Panc1 (cell line): ENCODE results near the gene TARS2.

Source experiments
- CTCF ChIP-seq: fragments of 450-650 bp; IDR thresholded peaks from 2 replicates; pipeline ENCODE4 v1.5.1; 2017; ENCODE audit warnings: mild to moderate bottlenecking
- POLR2AphosphoS5 ChIP-seq: IDR thresholded peaks from 2 replicates; pipeline ENCODE4 v1.6.1; 2012; ENCODE audit warnings: mild to moderate bottlenecking, low read depth, low read length, moderate library complexity
- REST ChIP-seq, 2 experiments: IDR thresholded peaks; 2 replicates each; pipeline ENCODE4 v1.6.1; 2011 to 2012; ENCODE audit warnings: low read depth in 2 of 2, control low read depth in 1 of 2, low read length in 1 of 2, mild to moderate bottlenecking in 1 of 2, moderate library complexity in 1 of 2; ENCODE audit not compliant: insufficient read depth in 1 of 2

- TF ChIP-seq CTCF (no peak), POLR2AphosphoS5 (no peak), REST (IDR thresholded peaks at IDR 0.05; ENCODE audit: insufficient read depth in 1 of 2, low read depth in 2 of 2, low read length in 1 of 2) (no peak)
Measured at GRCh38 chr1:150479370-150479769, 7.8 kb upstream of the TARS2 start.
